CD4-positive, alpha-beta T cell (primary cell): ENCODE data around the gene IKZF1. TPM values are rescaled to one million over a fixed set of nuclear protein-coding genes. Genes with fewer than 3 reads are reported as not detected.

ENCODE experiments used
- ATAC-seq: fragments of 200-7000 bp; cut with Tn5 transposase; one replicate; pipeline ENCODE4 v1.10.0; 2022; ENCODE audit warnings: mild to moderate bottlenecking; ENCODE audit not compliant: poor library complexity
- CTCF ChIA-PET: fragments of 350-600 bp; sonication (Branson Sonifier 250); formaldehyde crosslinking; loops from one replicate; lab custom pipeline; 2021; ENCODE audit warnings: antibody characterized with exemption, inconsistent platforms; lab: Charles Lee
- POLR2A ChIA-PET: fragments of 350-600 bp; sonication (Branson Sonifier 250); formaldehyde crosslinking; loops from one replicate; lab custom pipeline; 2021; ENCODE audit warnings: antibody characterized with exemption, inconsistent platforms; lab: Charles Lee
- DNase-seq, 14 experiments: peaks; one replicate each; pipeline ENCODE4 v3.0.0-alpha.2; 2013 to 2020; ENCODE audit warnings: mixed read lengths in 2 of 14
- H3K27ac ChIP-seq, 2 donors: one replicate each; pipeline versions ENCODE4 v1.5.1 to v1.7.0; 2013; ENCODE audit warnings: low read length in 2 of 2, low read depth in 1 of 2, mild to moderate bottlenecking in 1 of 2
- H3K27me3 ChIP-seq, 2 experiments: 1 replicate in 1 of 2; 2 replicates in 1 of 2; pipeline versions ENCODE4 v1.6.1 to v1.7.0; 2013; ENCODE audit warnings: low read length in 2 of 2, control low read depth in 1 of 2, mild to moderate bottlenecking in 1 of 2, moderate library complexity in 1 of 2; ENCODE audit not compliant: insufficient read depth in 2 of 2, control insufficient read depth in 1 of 2
- H3K36me3 ChIP-seq: one replicate; pipeline ENCODE4 v1.6.1; 2013; ENCODE audit warnings: low read length, control low read depth; ENCODE audit not compliant: insufficient read depth
- H3K4me1 ChIP-seq: one replicate; pipeline ENCODE4 v1.6.1; 2013; ENCODE audit warnings: low read length, control low read depth; ENCODE audit not compliant: insufficient read depth
- H3K4me3 ChIP-seq: one replicate; pipeline ENCODE4 v1.5.1; 2013; ENCODE audit warnings: mild to moderate bottlenecking, low read length, moderate library complexity
- H3K9me3 ChIP-seq, 2 experiments: 1 replicate in 1 of 2; 2 replicates in 1 of 2; pipeline versions ENCODE4 v1.6.1 to v1.7.0; 2013; ENCODE audit warnings: low read length in 2 of 2, mild to moderate bottlenecking in 2 of 2, control low read depth in 1 of 2, moderate library complexity in 1 of 2; ENCODE audit not compliant: control insufficient read depth in 1 of 2, insufficient read depth in 1 of 2
- H3K27ac Mint-ChIP-seq: one replicate; pipeline ENCODE4 v1.8.0; 2020; ENCODE audit warnings: mixed read lengths
- H3K27me3 Mint-ChIP-seq: one replicate; pipeline ENCODE4 v1.8.0; 2021; ENCODE audit warnings: mixed read lengths
- H3K36me3 Mint-ChIP-seq: one replicate; pipeline ENCODE4 v1.8.0; 2021; ENCODE audit warnings: low read depth, mixed read lengths
- H3K4me1 Mint-ChIP-seq: one replicate; pipeline ENCODE4 v1.8.0; 2021; ENCODE audit warnings: low read depth, mixed read lengths
- H3K4me3 Mint-ChIP-seq: one replicate; pipeline ENCODE4 v1.8.0; 2020; ENCODE audit warnings: mild to moderate bottlenecking, mixed read lengths
- H3K9me3 Mint-ChIP-seq: one replicate; pipeline ENCODE4 v1.8.0; 2020; ENCODE audit warnings: mixed read lengths
- intact Hi-C, 2 experiments: fragments of 100-400 bp; cut with DNase I in 1 of 2; cut with micrococcal nuclease in 1 of 2; formaldehyde crosslinking; loops; one replicate each; pipeline versions ENCODE4 v1.15.1 to v1.9.0; 2023 to 2025; cut with DNase I, micrococcal nuclease
- total RNA-seq, 174 experiments: library from RNA in 2 of 174; stranded (reverse) in 2 of 174; gene quantifications; one replicate each; pipeline ENCODE4 v1.2.3 and lab custom pipeline; 2021 to 2026
- TF ChIP-seq, protein P1 (sequence below): fragments of 200-600 bp; IDR thresholded peaks from one replicate; pipeline ENCODE4 v1.8.0; 2022; ENCODE audit warnings: antibody characterized with exemption, mild to moderate bottlenecking

Gene IKZF1
- total RNA-seq, 2 experiments from 2014 or later = 297 to 300 TPM

DNA sequence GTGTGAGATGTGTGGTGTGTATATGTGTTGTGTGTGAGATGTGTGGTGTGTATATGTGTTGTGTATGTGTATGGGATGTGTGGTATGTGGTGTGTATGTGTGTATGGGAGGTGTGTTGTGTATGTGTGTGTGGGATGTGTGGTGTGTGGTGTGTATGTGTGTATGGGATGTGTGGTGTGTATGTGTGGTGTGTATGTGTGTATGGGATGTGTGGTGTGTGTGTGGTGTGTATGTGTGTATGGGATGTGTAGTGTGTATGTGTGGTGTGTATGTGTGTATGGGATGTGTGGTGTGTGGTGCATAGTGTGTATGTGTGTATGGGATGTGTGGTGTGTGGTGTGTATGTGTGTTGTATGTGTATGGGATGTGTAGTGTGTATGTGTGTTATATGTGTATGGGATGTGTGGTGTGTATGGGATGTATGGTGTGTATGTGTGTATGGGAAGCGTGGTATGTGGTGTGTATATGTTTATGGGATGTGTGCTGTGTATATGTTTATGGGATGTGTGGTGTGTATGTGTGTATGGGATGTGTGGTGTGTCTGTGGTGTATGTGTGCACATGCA is 30.8 kb downstream of the IKZF1 start:
- Mint-ChIP-seq H3K27me3 (no peaks in the 10 kb centered on the region), H3K4me1 (peaks cover 8% of the 10 kb centered on the region), H3K27ac (no peak overlapping the region), H3K4me3 (no peak overlapping the region), H3K36me3 (peaks cover 53% of the 10 kb centered on the region), H3K9me3 (no peaks in the 10 kb centered on the region)
- Histone ChIP-seq H3K27me3 (no peaks in the 10 kb centered on the region), H3K4me3 (peak overlapping the region; percentile 24), H3K4me1 (peaks cover 95% of the 10 kb centered on the region), H3K36me3 (peaks cover 60% of the 10 kb centered on the region), H3K27ac (peak overlapping the region; percentile 87 to 91), H3K9me3 (no peaks in the 10 kb centered on the region)
- ATAC-seq = no peak
- POLR2A ChIA-PET = interaction anchor here (0.8 to 43.3 kb wide), 5 partner anchors 17 to 130 kb away, joined by 3 to 2111 read pairs (median 7); partner anchors contain the start of gene IKZF1
- TF ChIP-seq, protein P1, sequence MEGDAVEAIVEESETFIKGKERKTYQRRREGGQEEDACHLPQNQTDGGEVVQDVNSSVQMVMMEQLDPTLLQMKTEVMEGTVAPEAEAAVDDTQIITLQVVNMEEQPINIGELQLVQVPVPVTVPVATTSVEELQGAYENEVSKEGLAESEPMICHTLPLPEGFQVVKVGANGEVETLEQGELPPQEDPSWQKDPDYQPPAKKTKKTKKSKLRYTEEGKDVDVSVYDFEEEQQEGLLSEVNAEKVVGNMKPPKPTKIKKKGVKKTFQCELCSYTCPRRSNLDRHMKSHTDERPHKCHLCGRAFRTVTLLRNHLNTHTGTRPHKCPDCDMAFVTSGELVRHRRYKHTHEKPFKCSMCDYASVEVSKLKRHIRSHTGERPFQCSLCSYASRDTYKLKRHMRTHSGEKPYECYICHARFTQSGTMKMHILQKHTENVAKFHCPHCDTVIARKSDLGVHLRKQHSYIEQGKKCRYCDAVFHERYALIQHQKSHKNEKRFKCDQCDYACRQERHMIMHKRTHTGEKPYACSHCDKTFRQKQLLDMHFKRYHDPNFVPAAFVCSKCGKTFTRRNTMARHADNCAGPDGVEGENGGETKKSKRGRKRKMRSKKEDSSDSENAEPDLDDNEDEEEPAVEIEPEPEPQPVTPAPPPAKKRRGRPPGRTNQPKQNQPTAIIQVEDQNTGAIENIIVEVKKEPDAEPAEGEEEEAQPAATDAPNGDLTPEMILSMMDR = no peak
- DNase-seq = no peak
- intact Hi-C loops = no loop called here
- CTCF ChIA-PET = interaction anchor here (0.9 to 1.4 kb wide), 5 partner anchors 14 to 34 kb away, joined by 4 to 6 read pairs (median 4); no protein-coding TSS in a partner anchor

DNA sequence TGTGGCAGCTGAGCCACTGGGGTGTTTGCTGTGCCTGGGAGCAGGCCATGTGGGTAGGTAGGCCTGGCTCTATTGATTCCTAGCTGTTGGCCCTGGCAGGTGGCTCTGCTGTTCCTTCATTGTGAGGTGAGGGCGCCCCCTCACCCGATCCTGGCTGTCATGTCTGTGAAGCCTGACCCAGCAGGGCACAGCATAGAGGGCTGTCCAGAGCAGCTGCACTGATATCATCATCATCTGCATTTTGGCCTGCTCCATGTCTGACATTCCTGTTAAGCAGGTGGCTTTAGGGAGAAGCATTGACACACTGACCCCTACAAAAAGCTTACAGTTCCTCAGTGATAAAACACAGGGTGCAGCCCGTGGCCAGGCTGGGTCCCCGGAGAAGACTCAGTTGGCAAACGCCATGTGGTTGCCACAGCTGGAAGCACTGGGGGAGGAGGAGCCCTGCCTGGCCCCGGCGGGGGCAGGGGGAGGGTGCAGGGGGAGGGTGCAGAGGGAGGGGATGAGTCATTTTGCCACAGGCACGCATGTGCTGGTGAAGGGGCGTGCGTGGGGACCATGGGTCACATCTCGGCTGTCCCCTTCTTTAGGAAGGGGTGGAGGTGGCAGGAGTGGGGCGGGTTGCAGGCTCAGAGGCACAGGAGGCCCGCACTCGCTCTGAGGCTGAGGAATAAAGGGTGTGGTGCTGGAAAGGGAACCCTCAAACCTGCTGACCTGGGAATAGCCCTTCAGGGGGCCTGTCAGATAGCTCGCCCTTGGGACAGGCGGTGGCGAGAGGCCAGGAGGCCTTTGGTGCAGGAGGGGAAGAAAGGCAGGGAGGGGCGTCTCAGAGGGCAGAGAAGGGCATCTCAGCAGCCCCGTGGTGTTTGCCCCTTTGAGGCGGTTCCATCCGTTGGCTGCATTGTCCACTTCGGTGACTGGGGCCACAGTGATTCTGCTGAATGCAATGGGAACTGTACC is 31.6 kb downstream of the IKZF1 start:
- Mint-ChIP-seq H3K36me3 (peaks cover 49% of the 10 kb centered on the region), H3K27ac (no peak overlapping the region), H3K27me3 (no peaks in the 10 kb centered on the region), H3K9me3 (no peaks in the 10 kb centered on the region), H3K4me3 (no peak overlapping the region), H3K4me1 (peaks cover 14% of the 10 kb centered on the region)
- Histone ChIP-seq H3K9me3 (no peaks in the 10 kb centered on the region), H3K27me3 (no peaks in the 10 kb centered on the region), H3K4me3 (peak overlapping the region; percentile 24), H3K27ac (peak overlapping the region; percentile 87 to 91), H3K4me1 (peaks cover 94% of the 10 kb centered on the region), H3K36me3 (peaks cover 52% of the 10 kb centered on the region)
- ChIA-PET POLR2A (interaction anchor here (0.8 to 43.3 kb wide), 7 partner anchors 18 to 193 kb away, joined by 3 to 2111 read pairs (median 6); partner anchors contain the start of gene IKZF1), CTCF (interaction anchor here (0.9 to 2.8 kb wide), 10 partner anchors 14 to 131 kb away, joined by 3 to 13 read pairs (median 4); no protein-coding TSS in a partner anchor)
- peak; percentile 50 for ATAC-seq
- TF ChIP-seq, protein P1 = no peak
- peak in 13 of 14 experiments; percentile 73 to 91 (median 85) for DNase-seq
- intact Hi-C loops = no loop called here
